ENCODE data around the gene SRRM2.
A peak's percentile ranks its signal among the peaks of the same experiment; 100 is the strongest.

Gene SRRM2

GRCh38 chr16:2775131-2775716, 22.8 kb downstream of the SRRM2 start:
- Histone ChIP-seq H2AFZ (no peak overlapping the region), H3K9ac (no peak overlapping the region), H3K4me3 (ENCODE audit: low read depth, low read length) (no peak overlapping the region), H3K79me2 (peaks cover 17% of the 10 kb centered on the region), H3K27me3 (ENCODE audit: control insufficient read depth, insufficient read depth, low read length) (no peaks in the 10 kb centered on the region), H3K9me3 (ENCODE audit: control insufficient read depth, low read length) (no peaks in the 10 kb centered on the region), H3K4me1 (peaks cover 11% of the 10 kb centered on the region), H3K27ac (no peak overlapping the region), H3K36me3 (ENCODE audit: control insufficient read depth, insufficient read depth, low read length) (no peaks in the 10 kb centered on the region), H3K4me2 (ENCODE audit: low read length) (no peak overlapping the region)
- no peak for TF ChIP-seq CTCF (IDR thresholded peaks at IDR 0.05)

- no peak overlapping the region for H3K27ac ChIP-seq
- H3K79me2 ChIP-seq = peaks cover 17% of the 10 kb centered on the region
- no peaks in the 10 kb centered on the region for H3K9me3 ChIP-seq (ENCODE audit: control insufficient read depth, low read length)
- no peak for TF ChIP-seq CTCF (IDR thresholded peaks at IDR 0.05)
- no peak overlapping the region for H2AFZ ChIP-seq
- H3K4me2 ChIP-seq (ENCODE audit: low read length) = peak overlapping the region; percentile 94
- peaks cover 11% of the 10 kb centered on the region for H3K4me1 ChIP-seq
- H3K9ac ChIP-seq = no peak overlapping the region
- H3K27me3 ChIP-seq (ENCODE audit: control insufficient read depth, insufficient read depth, low read length) = no peaks in the 10 kb centered on the region
- H3K36me3 ChIP-seq (ENCODE audit: control insufficient read depth, insufficient read depth, low read length) = no peaks in the 10 kb centered on the region
- H3K4me3 ChIP-seq (ENCODE audit: low read depth, low read length) = peak overlapping the region; percentile 84
Measured at GRCh38 chr16:2775765-2776499, 23.5 kb downstream of the SRRM2 start.

- TF ChIP-seq CTCF (IDR thresholded peaks at IDR 0.05) = no peak
- Histone ChIP-seq H3K27me3 (ENCODE audit: control insufficient read depth, insufficient read depth, low read length) (no peaks in the 10 kb centered on the region), H2AFZ (peak overlapping the region; percentile 84), H3K9me3 (ENCODE audit: control insufficient read depth, low read length) (no peaks in the 10 kb centered on the region), H3K4me1 (peaks cover 11% of the 10 kb centered on the region), H3K79me2 (peaks cover 17% of the 10 kb centered on the region), H3K4me3 (ENCODE audit: low read depth, low read length) (peak overlapping the region; percentile 84), H3K9ac (peak overlapping the region; percentile 73), H3K36me3 (ENCODE audit: control insufficient read depth, insufficient read depth, low read length) (no peaks in the 10 kb centered on the region), H3K27ac (peak overlapping the region; percentile 68), H3K4me2 (ENCODE audit: low read length) (peak overlapping the region; percentile 94)
Measured at GRCh38 chr16:2776500-2777139, 24.2 kb downstream of the SRRM2 start.

- Histone ChIP-seq H3K4me2 (ENCODE audit: low read length) (peak within 1 kb of the TSS; percentile 96), H3K4me1 (peaks cover 11% of the 10 kb centered on the region), H3K9ac (peak within 1 kb of the TSS; percentile 100), H3K4me3 (ENCODE audit: low read depth, low read length) (peak within 1 kb of the TSS; percentile 98), H3K36me3 (ENCODE audit: control insufficient read depth, insufficient read depth, low read length) (no peaks in the 10 kb centered on the region), H2AFZ (peak within 1 kb of the TSS; percentile 98), H3K79me2 (peaks cover 17% of the 10 kb centered on the region), H3K27ac (peak within 1 kb of the TSS; percentile 99), H3K27me3 (ENCODE audit: control insufficient read depth, insufficient read depth, low read length) (no peaks in the 10 kb centered on the region), H3K9me3 (ENCODE audit: control insufficient read depth, low read length) (no peaks in the 10 kb centered on the region)
- TF ChIP-seq CTCF (IDR thresholded peaks at IDR 0.05) = no peak
Measured at GRCh38 chr16:2777231-2777902, 24.9 kb downstream of the SRRM2 start, which contains the start of gene ELOB. TSS of gene ELOB (minus strand) at chr16:2777280. CDS start at chr16:2777239, 41 bp downstream.
